RWPE2 (cell line): ENCODE measurements around the gene MACROH2A2.

Source experiments
- ATAC-seq: fragments of 200-7000 bp; cut with Tn5 transposase; 3 replicates; pipeline ENCODE4 v1.9.1; 2021; ENCODE audit warnings: low read depth
- DNase-seq: peaks from one replicate; pipeline ENCODE4 v3.0.0-alpha.2; 2020; ENCODE audit warnings: low spot score
- H3K27ac ChIP-seq: fragments of 450-650 bp; 2 replicates; pipeline ENCODE4 v1.5.1; 2017; ENCODE audit warnings: mild to moderate bottlenecking; ENCODE audit not compliant: poor library complexity, severe bottlenecking
- H3K27me3 ChIP-seq: fragments of 250-450 bp; sonication (Bioruptor Pico); 2 replicates; pipeline ENCODE4 v1.5.1; 2021; ENCODE audit warnings: mild to moderate bottlenecking, moderate library complexity; ENCODE audit not compliant: insufficient read depth, poor library complexity, severe bottlenecking
- H3K36me3 ChIP-seq: fragments of 250-450 bp; sonication (Bioruptor Pico); 2 replicates; pipeline ENCODE4 v1.5.1; 2020; ENCODE audit warnings: low read depth, mild to moderate bottlenecking, moderate library complexity
- H3K4me1 ChIP-seq: fragments of 250-450 bp; sonication (Bioruptor Pico); 2 replicates; pipeline ENCODE4 v1.5.1; 2021; ENCODE audit warnings: mild to moderate bottlenecking, moderate library complexity; ENCODE audit not compliant: insufficient read depth, poor library complexity, severe bottlenecking
- H3K4me3 ChIP-seq: fragments of 250-450 bp; sonication (Bioruptor Pico); 2 replicates; pipeline ENCODE4 v1.5.1; 2021; ENCODE audit warnings: mild to moderate bottlenecking, moderate library complexity; ENCODE audit not compliant: severe bottlenecking
- H3K9me3 ChIP-seq: fragments of 250-450 bp; sonication (Bioruptor Pico); 2 replicates; pipeline ENCODE4 v1.5.1; 2021; ENCODE audit warnings: mild to moderate bottlenecking, moderate library complexity; ENCODE audit not compliant: severe bottlenecking
- CTCF ChIP-seq: fragments of 450-650 bp; IDR thresholded peaks from one replicate; pipeline ENCODE4 v1.5.1; 2017; ENCODE audit warnings: mild to moderate bottlenecking, moderate library complexity; ENCODE audit not compliant: poor library complexity, severe bottlenecking

Gene MACROH2A2

GRCh38 chr10:70048030-70048723 lies 4.5 kb upstream of the MACROH2A2 start:
- ATAC-seq = no peak
- no peak for TF ChIP-seq CTCF
- DNase-seq = no peak
- H3K27me3 ChIP-seq = no peaks in the 10 kb centered on the region
- no peaks in the 10 kb centered on the region for H3K4me1 ChIP-seq
- H3K36me3 ChIP-seq = no peaks in the 10 kb centered on the region
- no peak overlapping the region for H3K27ac ChIP-seq
- no peak overlapping the region for H3K4me3 ChIP-seq
- H3K9me3 ChIP-seq = no peaks in the 10 kb centered on the region

GRCh38 chr10:70051848-70052247 lies 798 bp upstream of the MACROH2A2 start:
- no peaks in the 10 kb centered on the region for H3K9me3 ChIP-seq
- peak overlapping the region; percentile 94 for H3K4me3 ChIP-seq
- no peak for TF ChIP-seq CTCF
- peaks cover 6% of the 10 kb centered on the region for H3K4me1 ChIP-seq
- H3K27me3 ChIP-seq = no peaks in the 10 kb centered on the region
- no peaks in the 10 kb centered on the region for H3K36me3 ChIP-seq
- ATAC-seq (no peak), DNase-seq (no peak)
- H3K27ac ChIP-seq = no peak overlapping the region

GRCh38 chr10:70053218-70053840 lies 683 bp downstream of the MACROH2A2 start:
- H3K27ac ChIP-seq = peak overlapping the region; percentile 56
- H3K4me3 ChIP-seq = peak overlapping the region; percentile 94
- H3K9me3 ChIP-seq = no peaks in the 10 kb centered on the region
- ATAC-seq (peak; percentile 26; the same call in 2 of the 3 replicates), DNase-seq (no peak)
- H3K27me3 ChIP-seq = no peaks in the 10 kb centered on the region
- no peak for TF ChIP-seq CTCF
- no peaks in the 10 kb centered on the region for H3K36me3 ChIP-seq
- H3K4me1 ChIP-seq = peaks cover 6% of the 10 kb centered on the region

GRCh38 chr10:70053841-70054288 lies 1.2 kb downstream of the MACROH2A2 start:
- no peaks in the 10 kb centered on the region for H3K9me3 ChIP-seq
- DNase-seq = no peak
- ATAC-seq = peak; percentile 28

More at GRCh38 chr10:70053841-70054288, 1.2 kb downstream of the MACROH2A2 start:
- Histone ChIP-seq H3K4me1 (peaks cover 6% of the 10 kb centered on the region), H3K36me3 (no peaks in the 10 kb centered on the region), H3K27me3 (no peaks in the 10 kb centered on the region), H3K4me3 (peak overlapping the region; percentile 94), H3K27ac (peak overlapping the region; percentile 56)
- peak; percentile 45 for TF ChIP-seq CTCF
